Measurements from ENCODE around the gene SLC25A44.
"Not testable (repeated sequence)": the region's sequence is repeated elsewhere in the genome, so short reads cannot be mapped to it uniquely, and the experiment has no call there.

SLC25A44 gene

DNA sequence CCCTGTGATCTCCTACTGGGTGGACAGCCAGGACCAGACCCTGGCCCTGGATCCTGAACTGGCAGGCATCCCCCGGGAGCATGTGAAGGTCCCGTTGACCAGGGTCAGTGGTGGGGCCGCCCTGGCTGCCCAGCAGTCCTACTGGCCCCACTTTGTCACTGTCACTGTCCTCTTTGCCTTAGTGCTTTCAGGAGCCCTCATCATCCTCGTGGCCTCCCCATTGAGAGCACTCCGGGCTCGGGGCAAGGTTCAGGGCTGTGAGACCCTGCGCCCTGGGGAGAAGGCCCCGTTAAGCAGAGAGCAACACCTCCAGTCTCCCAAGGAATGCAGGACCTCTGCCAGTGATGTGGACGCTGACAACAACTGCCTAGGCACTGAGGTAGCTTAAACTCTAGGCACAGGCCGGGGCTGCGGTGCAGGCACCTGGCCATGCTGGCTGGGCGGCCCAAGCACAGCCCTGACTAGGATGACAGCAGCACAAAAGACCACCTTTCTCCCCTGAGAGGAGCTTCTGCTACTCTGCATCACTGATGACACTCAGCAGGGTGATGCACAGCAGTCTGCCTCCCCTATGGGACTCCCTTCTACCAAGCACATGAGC, 17.2 kb upstream of the SLC25A44 start:
- in situ Hi-C loops (cut with HindIII; ENCODE audit: low pct_unique_long_range_greater_than_20kb, low sequenced_read_pairs), result no loop called here
- TF ChIP-seq JUND (IDR thresholded peaks at IDR 0.05; ENCODE audit: low read depth), result no peak
- DNase-seq (ENCODE audit: low read depth in 1 of 2, low spot score in 1 of 2), result no peak

- in situ Hi-C loops (cut with HindIII; ENCODE audit: low pct_unique_long_range_greater_than_20kb, low sequenced_read_pairs), result no loop called here
- DNase-seq (ENCODE audit: low read depth in 1 of 2, low spot score in 1 of 2), result no peak
- no peak for TF ChIP-seq JUND (IDR thresholded peaks at IDR 0.05; ENCODE audit: low read depth)
Observed at GRCh38 chr1:156177919-156178654, 15.8 kb upstream of the SLC25A44 start.

DNA sequence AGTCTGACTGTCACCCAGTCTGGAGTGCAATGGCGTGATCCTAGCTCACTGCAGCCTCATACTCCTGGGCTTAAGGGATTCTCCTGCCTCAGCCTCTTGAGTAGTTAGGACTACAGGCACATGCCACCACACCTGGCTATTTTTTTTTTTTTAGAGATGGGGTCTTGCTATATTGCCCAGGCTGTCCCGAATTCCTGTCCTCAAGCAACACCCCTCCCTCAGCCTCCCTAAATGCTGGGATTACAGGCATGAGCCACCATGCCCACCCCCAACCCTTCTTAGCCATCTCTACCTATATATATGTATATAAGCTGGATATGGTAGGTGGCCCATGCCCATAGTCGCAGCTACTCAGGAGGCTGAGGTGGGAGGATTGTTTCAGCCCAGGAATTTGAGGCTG, 13.4 kb upstream of the SLC25A44 start:
- TF ChIP-seq JUND (IDR thresholded peaks at IDR 0.05; ENCODE audit: low read depth), result no peak
- in situ Hi-C loops (cut with HindIII; ENCODE audit: low pct_unique_long_range_greater_than_20kb, low sequenced_read_pairs), result no loop called here
- no peak for DNase-seq (ENCODE audit: low read depth in 1 of 2, low spot score in 1 of 2)

GRCh38 chr1:156181391-156181924, 12.4 kb upstream of the SLC25A44 start:
- in situ Hi-C loops (cut with HindIII; ENCODE audit: low pct_unique_long_range_greater_than_20kb, low sequenced_read_pairs); DNase-seq (ENCODE audit: low read depth in 1 of 2, low spot score in 1 of 2): not testable (repeated sequence)

GRCh38 chr1:156182010-156182779, 11.7 kb upstream of the SLC25A44 start:
- DNase-seq (ENCODE audit: low read depth in 1 of 2, low spot score in 1 of 2); in situ Hi-C loops (cut with HindIII; ENCODE audit: low pct_unique_long_range_greater_than_20kb, low sequenced_read_pairs): not testable (repeated sequence)

- DNase-seq (ENCODE audit: low read depth in 1 of 2, low spot score in 1 of 2); in situ Hi-C loops (cut with HindIII; ENCODE audit: low pct_unique_long_range_greater_than_20kb, low sequenced_read_pairs): not testable (repeated sequence)
Observed at GRCh38 chr1:156186347-156187177, 7.3 kb upstream of the SLC25A44 start.

GRCh38 chr1:156190265-156190664, 3.6 kb upstream of the SLC25A44 start:
- DNase-seq (ENCODE audit: low read depth in 1 of 2, low spot score in 1 of 2); in situ Hi-C loops (cut with HindIII; ENCODE audit: low pct_unique_long_range_greater_than_20kb, low sequenced_read_pairs): not testable (repeated sequence)

GRCh38 chr1:156191292-156191964, 2.5 kb upstream of the SLC25A44 start:
- in situ Hi-C loops (cut with HindIII; ENCODE audit: low pct_unique_long_range_greater_than_20kb, low sequenced_read_pairs), result no loop called here
- no peak for DNase-seq (ENCODE audit: low read depth in 1 of 2, low spot score in 1 of 2)
- TF ChIP-seq JUND (IDR thresholded peaks at IDR 0.05; ENCODE audit: low read depth), result no peak

DNA sequence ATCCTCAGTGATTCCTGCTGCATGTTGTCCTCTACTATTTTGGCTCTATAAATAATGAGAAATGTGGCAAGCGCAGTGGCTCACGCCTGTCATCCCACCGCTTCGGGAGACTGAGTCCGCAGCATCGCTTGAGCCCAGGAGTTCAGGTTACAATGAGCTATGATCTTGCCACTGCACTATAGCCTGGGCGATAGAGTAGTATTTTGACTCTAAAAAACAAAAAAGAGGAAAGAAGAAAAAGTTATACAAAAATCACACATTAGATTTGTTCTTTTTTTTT, 756 bp upstream of the SLC25A44 start:
- no peak for DNase-seq (ENCODE audit: low read depth in 1 of 2, low spot score in 1 of 2)
- no peak for TF ChIP-seq JUND (IDR thresholded peaks at IDR 0.05; ENCODE audit: low read depth)
- in situ Hi-C loops (cut with HindIII; ENCODE audit: low pct_unique_long_range_greater_than_20kb, low sequenced_read_pairs), result no loop called here

DNA sequence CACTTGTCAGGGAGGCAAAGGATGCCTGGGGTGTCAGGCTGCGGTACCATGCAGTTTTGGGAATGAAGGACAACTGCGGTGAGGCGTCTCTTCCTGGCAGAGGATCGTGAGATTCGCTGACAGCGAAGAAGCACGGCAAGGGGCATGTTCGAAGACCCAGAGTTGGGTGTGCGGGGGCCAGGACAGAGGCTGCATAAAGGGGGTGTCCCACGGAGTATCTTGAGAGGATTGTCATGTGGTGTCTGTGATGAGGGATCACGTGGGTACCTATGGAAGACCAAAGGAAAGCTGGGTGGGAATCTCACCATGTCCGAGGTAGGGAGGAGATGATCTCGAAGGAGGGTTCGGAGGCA, 372 bp downstream of the SLC25A44 start:
- in situ Hi-C loops (cut with HindIII; ENCODE audit: low pct_unique_long_range_greater_than_20kb, low sequenced_read_pairs), result no loop called here
- DNase-seq (ENCODE audit: low read depth in 1 of 2, low spot score in 1 of 2), result no peak
- no peak for TF ChIP-seq JUND (IDR thresholded peaks at IDR 0.05; ENCODE audit: low read depth)

DNA sequence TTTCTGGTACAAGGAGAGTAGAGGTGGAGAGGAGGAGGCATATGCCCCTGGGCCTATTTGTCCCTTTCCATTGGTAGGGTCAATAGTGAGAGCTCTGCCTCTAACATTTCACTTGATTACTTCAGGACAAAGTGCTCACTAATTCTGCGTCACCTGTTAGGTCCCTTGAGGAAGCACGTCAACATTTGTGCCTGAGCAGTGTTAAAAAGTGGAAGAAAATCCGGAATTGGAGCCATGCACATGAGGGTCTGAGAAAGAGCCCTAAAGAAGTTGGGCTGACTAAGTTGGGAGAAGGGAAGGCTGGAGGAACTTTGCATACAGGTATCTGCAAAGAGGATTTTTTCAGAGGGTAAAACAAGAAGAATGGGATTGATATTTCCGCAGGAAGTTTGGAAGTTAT, 1.9 kb downstream of the SLC25A44 start:
- in situ Hi-C loops (cut with HindIII; ENCODE audit: low pct_unique_long_range_greater_than_20kb, low sequenced_read_pairs), result no loop called here
- DNase-seq (ENCODE audit: low read depth in 1 of 2, low spot score in 1 of 2), result no peak
- no peak for TF ChIP-seq JUND (IDR thresholded peaks at IDR 0.05; ENCODE audit: low read depth)

- no peak for DNase-seq (ENCODE audit: low read depth in 1 of 2, low spot score in 1 of 2)
- in situ Hi-C loops (cut with HindIII; ENCODE audit: low pct_unique_long_range_greater_than_20kb, low sequenced_read_pairs), result no loop called here
- TF ChIP-seq JUND (IDR thresholded peaks at IDR 0.05; ENCODE audit: low read depth), result no peak
Observed at GRCh38 chr1:156196445-156196844, 2.5 kb downstream of the SLC25A44 start.

Data from T47D (cell line).